Measurements from ENCODE around the gene PTGIS.
"Not testable (repeated sequence)": the region's sequence is repeated elsewhere in the genome, so short reads cannot be mapped to it uniquely, and the experiment has no call there.

PTGIS gene

GRCh38 chr20:49567421-49568277 lies at the start of gene PTGIS:
TSS of gene PTGIS (minus strand) at chr20:49568137. CDS start at chr20:49568116, 21 bp downstream.
- Mint-ChIP-seq H3K27ac (peak within 1 kb of the TSS; percentile 67), H3K27me3 (peaks cover 64% of the 10 kb centered on the region), H3K9me3 (no peaks in the 10 kb centered on the region), H3K4me3 (peak within 1 kb of the TSS; percentile 30), H3K4me1 (ENCODE audit: low read depth) (peaks cover 15% of the 10 kb centered on the region), H3K36me3 (ENCODE audit: low read depth) (no peaks in the 10 kb centered on the region)

GRCh38 chr20:49617394-49617793 lies 49.5 kb upstream of the PTGIS start:
- not testable (repeated sequence) for H3K36me3 Mint-ChIP-seq (ENCODE audit: low read depth); H3K4me3 Mint-ChIP-seq; H3K27ac Mint-ChIP-seq

DNA sequence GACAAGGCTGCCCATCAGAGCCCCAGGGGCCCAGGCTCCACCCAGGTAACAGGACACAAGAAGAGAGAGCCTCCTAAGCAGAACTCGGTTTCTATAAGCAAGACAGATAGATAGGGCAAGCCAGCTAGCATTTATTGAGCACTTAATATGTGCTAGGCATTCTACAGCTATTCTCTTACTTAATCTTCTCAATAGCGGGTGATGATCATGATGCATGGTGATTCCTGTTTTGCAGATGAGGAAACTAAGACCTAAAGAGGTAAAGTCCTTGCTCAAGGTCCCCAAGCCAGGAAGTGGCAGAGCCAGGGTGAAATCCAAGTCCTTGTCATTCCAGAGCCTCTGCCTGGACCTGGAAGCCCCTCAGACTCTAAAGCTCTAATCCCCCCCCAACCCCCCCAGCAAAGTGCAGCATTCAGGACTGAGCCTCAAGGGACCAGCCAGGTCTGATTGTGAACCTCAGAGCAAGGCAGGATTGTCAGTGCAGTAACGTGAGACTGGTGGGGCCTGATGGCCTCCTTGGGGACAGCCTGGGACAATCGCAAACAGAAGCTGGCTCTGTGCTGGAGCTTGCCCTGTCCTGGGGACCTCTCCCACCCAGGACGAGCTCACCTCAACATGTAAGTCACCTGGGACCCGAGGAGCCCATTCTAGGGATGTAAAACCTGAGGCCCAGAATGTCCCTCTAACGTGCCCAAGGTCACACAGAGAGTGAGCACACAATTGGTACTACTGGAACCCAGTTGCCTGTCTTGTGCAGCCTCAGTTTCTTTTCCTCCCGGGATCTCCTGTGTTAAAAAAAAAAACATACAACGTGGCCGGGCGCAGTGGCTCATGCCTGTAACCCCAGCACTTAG lies 48.4 kb upstream of the PTGIS start:
- H3K36me3 Mint-ChIP-seq (ENCODE audit: low read depth) = no peaks in the 10 kb centered on the region
- peaks cover 2% of the 10 kb centered on the region for H3K4me1 Mint-ChIP-seq (ENCODE audit: low read depth)
- H3K9me3 Mint-ChIP-seq = no peaks in the 10 kb centered on the region
- peaks cover under 1% of the 10 kb centered on the region for H3K27me3 Mint-ChIP-seq
- H3K4me3 Mint-ChIP-seq = no peak overlapping the region
- H3K27ac Mint-ChIP-seq = no peak overlapping the region

More at GRCh38 chr20:49617394-49617793, 49.5 kb upstream of the PTGIS start:
- not testable (repeated sequence) for H3K9me3 Mint-ChIP-seq; H3K4me1 Mint-ChIP-seq (ENCODE audit: low read depth); H3K27me3 Mint-ChIP-seq

GRCh38 chr20:49615401-49616153 lies 47.6 kb upstream of the PTGIS start:
- Mint-ChIP-seq H3K4me3 (no peak overlapping the region), H3K9me3 (no peaks in the 10 kb centered on the region), H3K27me3 (no peaks in the 10 kb centered on the region), H3K27ac (no peak overlapping the region), H3K36me3 (ENCODE audit: low read depth) (no peaks in the 10 kb centered on the region), H3K4me1 (ENCODE audit: low read depth) (peaks cover 5% of the 10 kb centered on the region)

GRCh38 chr20:49615051-49615400 lies 47.1 kb upstream of the PTGIS start:
- not testable (repeated sequence) for H3K9me3 Mint-ChIP-seq; H3K36me3 Mint-ChIP-seq (ENCODE audit: low read depth); H3K27me3 Mint-ChIP-seq; H3K4me1 Mint-ChIP-seq (ENCODE audit: low read depth); H3K27ac Mint-ChIP-seq; H3K4me3 Mint-ChIP-seq

- Mint-ChIP-seq H3K4me1 (ENCODE audit: low read depth) (peaks cover 6% of the 10 kb centered on the region), H3K4me3 (no peak overlapping the region), H3K36me3 (ENCODE audit: low read depth) (no peaks in the 10 kb centered on the region), H3K9me3 (no peaks in the 10 kb centered on the region), H3K27ac (no peak overlapping the region), H3K27me3 (no peaks in the 10 kb centered on the region)
These were observed 46.6 kb upstream of the PTGIS start for GRCh38 chr20:49614338-49615050.

- Mint-ChIP-seq H3K4me1 (ENCODE audit: low read depth) (peaks cover 26% of the 10 kb centered on the region), H3K9me3 (no peaks in the 10 kb centered on the region), H3K27me3 (peaks cover 9% of the 10 kb centered on the region), H3K36me3 (ENCODE audit: low read depth) (no peaks in the 10 kb centered on the region), H3K4me3 (no peak overlapping the region), H3K27ac (no peak overlapping the region)
These were observed 44.3 kb upstream of the PTGIS start for GRCh38 chr20:49612127-49612738.

- H3K36me3 Mint-ChIP-seq (ENCODE audit: low read depth); H3K4me3 Mint-ChIP-seq; H3K27ac Mint-ChIP-seq; H3K27me3 Mint-ChIP-seq; H3K9me3 Mint-ChIP-seq: not testable (repeated sequence)
- peaks cover 29% of the 10 kb centered on the region for H3K4me1 Mint-ChIP-seq (ENCODE audit: low read depth)
These were observed 43.7 kb upstream of the PTGIS start for GRCh38 chr20:49611539-49612126.

GRCh38 chr20:49610691-49611538 lies 43.0 kb upstream of the PTGIS start:
- Mint-ChIP-seq H3K27ac (peak overlapping the region; percentile 76), H3K4me3 (peak overlapping the region; percentile 54), H3K9me3 (no peaks in the 10 kb centered on the region), H3K27me3 (peaks cover 9% of the 10 kb centered on the region), H3K36me3 (ENCODE audit: low read depth) (no peaks in the 10 kb centered on the region), H3K4me1 (ENCODE audit: low read depth) (peaks cover 35% of the 10 kb centered on the region)

DNA sequence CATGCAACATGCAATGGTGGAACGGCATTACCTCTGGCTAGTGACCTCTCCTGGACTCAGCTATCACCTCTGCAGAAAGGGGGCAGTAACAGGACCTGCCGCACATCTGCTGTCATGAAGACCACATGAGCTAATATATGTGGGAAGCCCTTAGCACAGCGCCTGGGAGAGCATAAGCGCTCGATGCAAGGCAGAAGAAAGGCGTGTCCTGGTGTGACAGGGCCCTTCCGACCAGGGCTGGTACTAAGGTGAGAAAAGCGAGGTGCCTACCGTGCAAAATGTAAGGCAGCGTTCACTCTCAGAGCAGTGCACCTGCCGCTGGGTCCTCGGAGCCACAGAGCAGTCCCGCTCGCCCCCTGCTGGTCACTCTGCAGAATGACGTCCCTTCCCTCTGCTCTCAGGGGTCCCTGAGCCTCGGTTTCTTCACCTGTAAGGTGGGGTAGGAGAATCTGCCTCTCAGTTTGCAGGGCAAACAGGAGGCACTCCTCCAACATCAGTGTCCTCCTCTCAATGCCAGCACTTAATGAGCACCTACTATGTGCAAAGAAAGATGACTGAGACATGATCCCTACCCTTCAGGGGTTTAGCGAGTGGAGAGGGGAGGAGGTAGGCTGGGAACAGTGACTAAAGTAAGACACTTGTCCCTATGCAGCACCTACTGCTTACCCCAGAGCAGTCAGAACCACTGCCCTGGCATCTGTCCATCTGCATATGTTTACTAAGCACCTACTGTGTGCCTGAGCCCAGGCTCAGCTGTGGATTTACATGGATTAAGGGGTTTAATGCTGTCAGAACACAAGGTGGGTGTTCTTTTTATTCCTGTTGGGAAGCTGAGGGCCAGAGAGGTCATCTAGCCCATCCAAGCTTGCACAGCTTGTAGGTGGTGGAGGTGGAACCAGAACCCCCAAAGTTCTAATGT lies 41.1 kb upstream of the PTGIS start:
- Mint-ChIP-seq H3K9me3 (no peaks in the 10 kb centered on the region), H3K27me3 (peaks cover 9% of the 10 kb centered on the region), H3K27ac (peak overlapping the region; percentile 6), H3K4me1 (ENCODE audit: low read depth) (peaks cover 35% of the 10 kb centered on the region), H3K36me3 (ENCODE audit: low read depth) (no peaks in the 10 kb centered on the region), H3K4me3 (no peak overlapping the region)

- peaks cover 42% of the 10 kb centered on the region for H3K4me1 Mint-ChIP-seq (ENCODE audit: low read depth)
- H3K9me3 Mint-ChIP-seq = no peaks in the 10 kb centered on the region
- no peak overlapping the region for H3K27ac Mint-ChIP-seq
These were observed 39.6 kb upstream of the PTGIS start for GRCh38 chr20:49607568-49607967.

GRCh38 chr20:49603209-49603627 lies 35.3 kb upstream of the PTGIS start:
- no peak overlapping the region for H3K27ac Mint-ChIP-seq
- H3K27me3 Mint-ChIP-seq = peaks cover 3% of the 10 kb centered on the region
- H3K4me3 Mint-ChIP-seq = no peak overlapping the region
- H3K36me3 Mint-ChIP-seq (ENCODE audit: low read depth) = peaks cover 7% of the 10 kb centered on the region
- no peaks in the 10 kb centered on the region for H3K9me3 Mint-ChIP-seq
- peaks cover 34% of the 10 kb centered on the region for H3K4me1 Mint-ChIP-seq (ENCODE audit: low read depth)

More at GRCh38 chr20:49607568-49607967, 39.6 kb upstream of the PTGIS start:
- H3K4me3 Mint-ChIP-seq = no peak overlapping the region
- H3K36me3 Mint-ChIP-seq (ENCODE audit: low read depth) = peaks cover 2% of the 10 kb centered on the region
- peaks cover 9% of the 10 kb centered on the region for H3K27me3 Mint-ChIP-seq
